Endothelial cell (in vitro differentiated cells): Measurements from ENCODE around the gene C11orf68. TPM values are rescaled to one million over a fixed set of nuclear protein-coding genes. Genes with fewer than 3 reads are reported as not detected.

ENCODE experiments used
- DNase-seq: peaks from one replicate; pipeline ENCODE4 v3.0.0; 2021; ENCODE audit warnings: low spot score
- H3K27ac Mint-ChIP-seq: one replicate; pipeline ENCODE4 v1.8.0; 2021; ENCODE audit warnings: mixed read lengths, inconsistent platforms; ENCODE audit not compliant: unreplicated experiment
- H3K27me3 Mint-ChIP-seq: one replicate; pipeline ENCODE4 v1.8.0; 2021; ENCODE audit warnings: mild to moderate bottlenecking, moderate library complexity, mixed read lengths, inconsistent platforms; ENCODE audit not compliant: unreplicated experiment
- H3K36me3 Mint-ChIP-seq: one replicate; pipeline ENCODE4 v1.8.0; 2021; ENCODE audit warnings: mild to moderate bottlenecking, low read depth, mixed read lengths, inconsistent platforms; ENCODE audit not compliant: unreplicated experiment
- H3K4me1 Mint-ChIP-seq: one replicate; pipeline ENCODE4 v1.8.0; 2021; ENCODE audit warnings: mild to moderate bottlenecking, mixed read lengths, inconsistent platforms; ENCODE audit not compliant: unreplicated experiment
- H3K4me3 Mint-ChIP-seq: one replicate; pipeline ENCODE4 v1.8.0; 2021; ENCODE audit warnings: mild to moderate bottlenecking, mixed read lengths, inconsistent platforms; ENCODE audit not compliant: unreplicated experiment
- H3K9me3 Mint-ChIP-seq: one replicate; pipeline ENCODE4 v1.8.0; 2021; ENCODE audit warnings: mixed read lengths, inconsistent platforms; ENCODE audit not compliant: unreplicated experiment
- CTCF ChIP-seq: fragments of 200-600 bp; sonication (generic); IDR thresholded peaks from one replicate; pipeline ENCODE4 v1.5.0; 2021; ENCODE audit warnings: antibody characterized with exemption; ENCODE audit not compliant: unreplicated experiment
- total RNA-seq: library from RNA; stranded (reverse); fragmentation: NEBNext Ultra II Directional; extraction: Animal tissue kit (Norgen Biotek cat#: 25700); gene quantifications from one replicate; pipeline ENCODE4 v1.2.1, GENCODE V29; 2021; ENCODE audit not compliant: unreplicated experiment

Gene C11orf68
- total RNA-seq, 1 donor from 2014 or later: 31.1 TPM

- peaks cover 1% of the 10 kb centered on the region for H3K27me3 Mint-ChIP-seq
- H3K4me1 Mint-ChIP-seq: peaks cover 4% of the 10 kb centered on the region
- peaks cover 8% of the 10 kb centered on the region for H3K36me3 Mint-ChIP-seq
- H3K27ac Mint-ChIP-seq: no peak overlapping the region
- no peak for TF ChIP-seq CTCF
- DNase-seq: no peak
- H3K9me3 Mint-ChIP-seq: no peaks in the 10 kb centered on the region
- no peak overlapping the region for H3K4me3 Mint-ChIP-seq
Observed at GRCh38 chr11:65925397-65925796, 6.5 kb upstream of the C11orf68 start.

- H3K9me3 Mint-ChIP-seq: no peaks in the 10 kb centered on the region
- peaks cover 8% of the 10 kb centered on the region for H3K36me3 Mint-ChIP-seq
- peaks cover 4% of the 10 kb centered on the region for H3K27me3 Mint-ChIP-seq
- H3K4me3 Mint-ChIP-seq: peak overlapping the region; percentile 79
- H3K27ac Mint-ChIP-seq: no peak overlapping the region
- no peak for DNase-seq
- TF ChIP-seq CTCF: no peak
- H3K4me1 Mint-ChIP-seq: no peaks in the 10 kb centered on the region
Observed at GRCh38 chr11:65922565-65922964, 3.7 kb upstream of the C11orf68 start.

- H3K4me1 Mint-ChIP-seq: peaks cover under 1% of the 10 kb centered on the region
- no peaks in the 10 kb centered on the region for H3K9me3 Mint-ChIP-seq
- H3K4me3 Mint-ChIP-seq: peak overlapping the region; percentile 79
Observed at GRCh38 chr11:65921876-65922275, 3.0 kb upstream of the C11orf68 start.

GRCh38 chr11:65921033-65921555 lies 2.2 kb upstream of the C11orf68 start:
- no peak for TF ChIP-seq CTCF
- Mint-ChIP-seq H3K36me3 (peaks cover 8% of the 10 kb centered on the region), H3K27ac (no peak overlapping the region), H3K27me3 (peaks cover 7% of the 10 kb centered on the region), H3K4me3 (peak overlapping the region; percentile 90), H3K4me1 (peaks cover 6% of the 10 kb centered on the region), H3K9me3 (no peaks in the 10 kb centered on the region)
- no peak for DNase-seq

More at GRCh38 chr11:65921876-65922275, 3.0 kb upstream of the C11orf68 start:
- Mint-ChIP-seq H3K36me3 (peaks cover 8% of the 10 kb centered on the region), H3K27me3 (peaks cover 8% of the 10 kb centered on the region), H3K27ac (no peak overlapping the region)
- no peak for DNase-seq
- TF ChIP-seq CTCF: no peak

- no peak overlapping the region for H3K27ac Mint-ChIP-seq
- no peak for TF ChIP-seq CTCF
- peaks cover 7% of the 10 kb centered on the region for H3K27me3 Mint-ChIP-seq
- H3K9me3 Mint-ChIP-seq: no peaks in the 10 kb centered on the region
- peaks cover 8% of the 10 kb centered on the region for H3K36me3 Mint-ChIP-seq
- H3K4me3 Mint-ChIP-seq: peak overlapping the region; percentile 90
- no peak for DNase-seq
- H3K4me1 Mint-ChIP-seq: peaks cover 6% of the 10 kb centered on the region
Observed at GRCh38 chr11:65920372-65920802, 1.5 kb upstream of the C11orf68 start.
